Stimulated activated CD4-positive, alpha-beta T cell treated with anti-CD3 and anti-CD28 coated beads, Interleukin-15, amount 100 ng/mL, for 48 hours (primary cell): ENCODE data around the gene SUN2.
A peak's percentile ranks its signal among the peaks of the same experiment; 100 is the strongest.

ENCODE experiments used
- DNase-seq, 2 donors: peaks; one replicate each; pipeline ENCODE4 v3.0.0-alpha.2; 2020; ENCODE audit warnings: low read depth in 2 of 2

SUN2 gene

DNA sequence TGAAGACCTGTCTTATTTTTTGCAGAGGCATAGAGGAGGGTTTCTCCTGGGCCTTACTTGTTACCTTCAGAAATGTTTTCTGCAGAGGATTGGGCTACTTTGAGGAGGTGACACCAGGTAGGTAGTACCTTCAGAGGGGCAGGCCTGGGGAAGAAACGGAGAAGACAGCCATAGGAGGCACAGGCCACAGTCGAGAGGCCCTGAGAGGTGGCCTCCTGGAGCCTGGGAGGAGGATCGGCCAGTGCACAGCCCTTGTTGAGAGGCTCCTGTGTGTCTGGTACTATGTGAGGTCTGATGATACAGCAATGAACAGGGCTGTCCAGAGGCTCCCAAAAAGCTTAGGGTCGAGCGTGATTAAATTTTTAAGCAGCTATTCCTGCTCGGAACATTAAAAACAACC lies 38.6 kb downstream of the SUN2 start:
- DNase-seq = no peak

DNA sequence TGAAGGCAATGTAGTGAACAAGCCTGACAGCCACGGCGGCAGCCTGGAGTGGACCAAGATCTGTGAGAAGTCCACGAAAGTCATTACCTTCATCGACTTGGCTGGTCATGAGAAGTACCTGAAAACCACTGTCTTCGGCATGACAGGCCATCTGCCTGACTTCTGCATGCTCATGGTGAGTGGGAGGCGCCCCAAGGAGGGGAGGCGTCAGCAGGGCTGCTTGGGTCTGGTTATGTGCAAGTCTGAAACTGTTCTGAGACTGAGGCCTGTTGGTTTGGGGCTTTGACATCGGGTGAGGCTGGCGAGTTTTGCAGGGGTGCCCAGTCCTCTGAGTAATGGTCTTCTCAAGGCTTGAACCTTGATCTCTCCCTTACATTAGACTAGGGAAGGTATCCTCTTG lies 39.0 kb downstream of the SUN2 start:
- DNase-seq = no peak

- DNase-seq = no peak
These were observed 39.5 kb downstream of the SUN2 start for GRCh38 chr22:38716271-38716670.

- DNase-seq = no peak
These were observed 39.9 kb downstream of the SUN2 start for GRCh38 chr22:38715852-38716251.

DNA sequence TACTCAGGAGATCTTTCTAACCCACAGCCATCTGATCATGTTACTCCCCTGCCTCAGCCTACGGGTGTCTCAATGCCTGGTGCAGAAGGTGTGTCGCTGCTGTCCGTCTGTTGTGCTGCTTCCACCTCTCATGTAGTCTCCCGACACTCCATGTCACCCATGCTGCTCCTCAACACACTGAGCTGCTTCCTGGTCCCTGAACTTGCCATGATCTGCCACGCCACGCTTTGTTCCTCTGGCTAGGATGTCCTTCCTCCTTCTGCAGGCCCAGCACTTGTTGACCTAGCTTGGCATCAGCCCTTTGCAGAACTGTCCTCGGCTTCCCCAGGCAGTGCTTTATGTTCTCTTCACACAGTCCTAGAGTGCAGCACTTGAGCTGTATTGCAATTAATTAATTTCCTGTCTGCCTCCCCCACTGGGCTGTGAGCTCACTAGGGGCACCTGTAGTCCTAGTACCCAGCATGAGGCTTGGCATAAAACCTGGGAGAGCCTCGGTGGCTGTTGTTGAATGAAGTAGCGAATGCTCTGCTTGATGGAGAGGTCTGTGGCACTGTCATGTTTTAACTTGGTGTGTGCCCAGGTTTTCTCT lies 40.5 kb downstream of the SUN2 start:
- DNase-seq = no peak

DNA sequence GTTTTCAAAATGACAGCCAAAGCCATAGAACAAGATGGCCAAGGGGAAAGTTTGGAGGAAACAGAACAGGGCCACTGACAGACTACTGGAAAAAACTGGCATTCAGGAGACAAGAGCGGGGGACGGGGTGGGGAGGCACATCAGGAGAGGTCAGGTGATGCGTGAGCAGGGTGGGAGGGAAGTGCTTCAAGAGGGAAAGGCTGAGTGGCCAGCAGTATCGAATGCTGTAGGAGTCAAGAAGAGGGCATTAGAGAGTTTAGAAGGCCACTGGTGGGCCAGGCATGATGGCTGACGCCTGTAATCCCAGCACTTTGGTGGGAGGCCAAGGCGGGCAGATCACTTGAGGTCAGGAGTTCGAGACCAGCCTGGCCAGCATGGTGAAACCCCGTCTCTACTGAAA lies 41.9 kb downstream of the SUN2 start:
- DNase-seq = no peak

DNA sequence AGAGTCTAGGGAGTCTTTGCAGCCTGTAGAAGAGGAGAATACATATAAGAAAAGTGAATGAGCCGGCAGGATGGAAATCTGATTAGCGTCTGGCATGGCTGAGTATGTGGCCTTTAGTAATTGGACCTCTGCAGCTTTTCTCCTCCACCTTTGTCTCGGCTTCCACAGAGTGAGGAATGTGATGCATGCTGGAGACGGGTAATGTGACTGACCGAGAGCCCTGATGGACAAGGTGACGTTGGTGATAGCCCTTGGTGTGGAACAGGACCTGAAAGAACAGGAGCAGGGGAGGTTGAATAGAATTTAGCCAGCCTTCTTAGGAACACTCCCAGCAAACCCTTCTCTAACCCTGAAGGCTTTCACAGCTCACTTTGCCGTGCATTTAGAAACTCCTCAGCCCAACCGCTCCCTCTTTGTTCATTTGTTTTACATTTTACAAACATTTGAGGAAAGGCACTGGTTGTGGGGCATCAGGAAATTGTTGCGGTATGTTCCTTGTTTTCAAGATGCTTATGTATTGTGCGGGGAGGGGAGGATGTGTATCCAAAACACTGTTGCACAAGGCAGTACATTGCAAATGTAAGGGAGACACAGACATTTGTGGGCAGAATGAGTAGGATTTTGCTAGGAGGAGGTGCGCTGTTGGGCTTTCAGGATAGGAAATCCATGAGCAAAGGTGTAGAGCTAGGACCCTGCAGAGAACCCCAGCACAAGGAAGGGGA lies 43.2 kb downstream of the SUN2 start:
- DNase-seq = no peak

DNA sequence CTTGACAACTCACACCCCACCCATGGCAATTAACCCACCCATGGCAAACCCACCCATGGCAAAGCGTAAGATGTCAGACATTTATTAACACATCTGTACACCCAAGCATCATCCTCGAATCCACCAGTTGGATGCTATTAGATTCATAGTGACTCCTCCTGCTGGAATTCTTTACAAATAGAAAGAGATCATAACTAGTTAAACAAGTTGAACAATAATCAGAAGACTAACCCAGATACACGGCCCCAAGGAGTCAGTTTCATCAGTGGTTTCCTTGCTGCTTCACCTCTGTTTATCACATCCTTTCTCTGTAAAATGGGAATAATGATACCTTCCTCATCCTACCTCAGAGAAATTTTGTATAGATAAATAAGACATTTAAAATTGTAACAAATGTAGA lies 44.9 kb downstream of the SUN2 start:
- no peak for DNase-seq

- no peak for DNase-seq
These were observed 45.4 kb downstream of the SUN2 start for GRCh38 chr22:38710351-38710750.

- no peak for DNase-seq
These were observed 46.5 kb downstream of the SUN2 start for GRCh38 chr22:38709306-38709705.

DNA sequence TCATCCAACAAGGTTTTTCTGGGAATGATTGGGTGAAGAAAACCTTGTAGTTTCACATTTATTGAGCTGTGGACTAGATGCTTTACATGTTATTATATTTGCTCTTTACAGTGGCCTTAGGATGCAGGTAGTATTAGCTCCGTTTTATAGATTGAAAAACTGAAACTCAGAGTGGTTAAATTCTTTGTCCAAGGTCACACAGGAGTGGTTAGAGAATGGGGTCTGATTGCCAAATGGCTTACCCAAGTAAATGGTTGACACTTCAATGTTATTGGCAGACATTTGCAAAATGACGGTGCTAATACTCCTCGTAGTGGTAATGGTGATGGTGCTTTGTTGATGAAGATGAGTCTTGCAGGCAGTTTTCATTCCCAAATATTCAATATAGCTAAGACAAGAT lies 47.8 kb downstream of the SUN2 start:
- DNase-seq = no peak

GRCh38 chr22:38707346-38707745 lies 48.5 kb downstream of the SUN2 start:
- DNase-seq = no peak

- DNase-seq = no peak
These were observed 49.0 kb downstream of the SUN2 start for GRCh38 chr22:38706901-38707195.

GRCh38 chr22:38706101-38706900 lies 49.5 kb downstream of the SUN2 start:
- DNase-seq = no peak

DNA sequence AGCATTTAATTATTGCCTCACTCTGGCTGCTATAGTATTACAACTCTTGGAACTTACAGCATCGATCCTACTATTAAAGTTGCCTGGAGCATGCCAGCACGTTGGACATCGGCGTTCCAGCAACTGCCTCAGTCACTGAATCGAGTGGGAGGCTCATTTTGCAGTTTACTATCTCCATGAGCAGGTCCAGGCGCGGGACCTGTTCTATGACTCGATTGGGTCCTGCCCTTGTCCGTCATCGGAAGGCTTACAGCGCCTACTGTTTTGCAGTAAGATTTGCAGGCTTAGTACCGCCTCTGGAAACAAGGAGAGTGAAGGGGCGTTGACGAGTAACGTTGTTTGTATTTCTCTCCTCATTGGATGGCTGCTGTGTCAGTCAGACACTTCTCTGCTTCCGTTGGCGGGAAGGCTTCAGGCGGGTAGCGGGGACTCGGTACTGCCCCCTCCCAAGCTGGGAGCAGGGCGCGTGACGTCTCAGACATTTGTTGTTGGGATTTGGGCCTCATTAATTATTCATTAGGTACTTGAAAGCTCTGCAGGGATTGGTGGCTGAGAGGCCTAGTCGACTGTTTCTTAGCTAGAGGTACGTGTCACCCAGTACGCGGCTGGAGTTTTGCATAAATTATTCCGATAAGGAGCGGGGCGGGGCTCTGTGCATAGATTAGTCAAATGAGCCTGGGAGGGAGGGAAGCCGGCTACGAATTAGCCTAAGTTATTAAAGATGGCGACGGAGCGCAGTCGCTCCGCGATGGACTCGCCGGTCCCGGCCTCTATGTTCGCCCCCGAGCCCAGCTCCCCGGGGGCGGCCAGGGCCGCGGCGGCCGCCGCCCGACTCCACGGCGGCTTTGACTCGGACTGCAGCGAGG lies 50.3 kb downstream of the SUN2 start, which contains the start of gene GTPBP1:
GTPBP1 (plus strand) TSS at position 710 of the 866 bp plus-strand sequence; CDS start at position 722, 12 bp downstream.
- peak; percentile 94 to 96 for DNase-seq

- no peak for DNase-seq
These were observed 51.1 kb downstream of the SUN2 start for GRCh38 chr22:38704654-38705234.

GRCh38 chr22:38700789-38701628 lies 54.8 kb downstream of the SUN2 start, which contains the start of gene JOSD1:
JOSD1 (minus strand) TSS chr22:38700943; CDS start chr22:38699987, 956 bp downstream.
- DNase-seq = peak; percentile 95 to 97

DNA sequence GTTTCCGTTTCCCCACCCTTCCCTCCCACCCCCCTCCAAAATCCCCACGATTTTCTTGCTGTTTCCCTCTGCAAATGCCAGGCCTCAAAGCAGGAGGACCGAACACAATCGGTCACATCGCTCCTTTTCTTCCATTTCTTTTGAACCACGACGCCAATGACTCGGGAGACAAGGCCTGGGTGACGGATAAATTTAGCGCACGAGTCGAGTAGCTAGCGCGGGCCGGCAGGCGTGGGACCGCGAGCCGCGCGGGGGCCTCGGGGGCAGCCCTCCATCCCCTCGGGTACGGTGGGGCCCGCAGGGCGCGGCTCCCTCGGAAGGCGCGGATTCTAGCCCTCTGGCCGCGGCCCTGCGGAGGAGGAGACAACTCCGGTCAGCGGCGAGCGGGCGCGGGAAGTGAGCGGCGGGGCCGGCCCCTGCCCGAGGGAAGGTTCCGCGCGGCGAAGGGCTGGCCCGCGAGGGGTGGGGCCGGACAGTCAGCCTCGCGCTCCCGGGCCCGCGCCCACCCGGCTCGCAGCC lies 55.5 kb downstream of the SUN2 start:
- DNase-seq = peak in 1 of 2 donors; percentile 27

- no peak for DNase-seq
These were observed 56.0 kb downstream of the SUN2 start for GRCh38 chr22:38699784-38700183.

- no peak for DNase-seq
These were observed 56.7 kb downstream of the SUN2 start for GRCh38 chr22:38699143-38699542.
